IMR-90 (cell line): ENCODE data around the gene AMBP. TPM values are rescaled to one million over a fixed set of nuclear protein-coding genes. Genes with fewer than 3 reads are reported as not detected.

Experiments
- ATAC-seq: fragments of 200-7000 bp; cut with Tn5 transposase; 2 replicates; pipeline ENCODE4 v1.9.1; 2020; ENCODE audit warnings: low read depth, mild to moderate bottlenecking, moderate library complexity
- BruUV-seq: library from RNA; stranded (reverse); fragments of 400-500 nt; replicated peaks from 2 replicates; lab custom pipeline; 2021; lab: Mats Ljungman, UMichigan
- CTCF ChIA-PET: fragments of 300-600 bp; formaldehyde crosslinking; extraction: SDS; loops from one replicate; lab custom pipeline; 2021; ENCODE audit warnings: antibody characterized with exemption; lab: Yijun Ruan, JAX
- POLR2A ChIA-PET: fragments of 300-600 bp; sonication (Branson Sonifier 250); formaldehyde crosslinking; loops from one replicate; lab custom pipeline; 2022; ENCODE audit warnings: antibody characterized with exemption; ENCODE audit not compliant: unreplicated experiment; lab: Charles Lee
- DNase-seq: peaks from one replicate; pipeline ENCODE4 v3.0.0; 2013
- H2AFZ ChIP-seq: replicated peaks from 2 replicates; pipeline ENCODE3; 2013; ENCODE audit warnings: low read length, mild to moderate bottlenecking; ENCODE audit not compliant: poor library complexity
- H2AK5ac ChIP-seq: 2 replicates; pipeline ENCODE4 v1.6.1; 2013; ENCODE audit warnings: low read depth, low read length, inconsistent platforms
- H2AK9ac ChIP-seq: replicated peaks from 2 replicates; pipeline ENCODE3; 2013; ENCODE audit warnings: mild to moderate bottlenecking, low read depth, low read length, moderate library complexity; ENCODE audit not compliant: poor library complexity
- H2BK120ac ChIP-seq: 2 replicates; pipeline ENCODE4 v1.6.1; 2013; ENCODE audit warnings: low read depth, low read length, inconsistent platforms
- H2BK15ac ChIP-seq: 3 replicates; pipeline ENCODE4 v1.6.1; 2013; ENCODE audit warnings: low read depth, low read length, inconsistent platforms
- H2BK20ac ChIP-seq: 2 replicates; pipeline ENCODE4 v1.6.1; 2013; ENCODE audit warnings: low read depth, mild to moderate bottlenecking, inconsistent platforms, low read length, moderate library complexity
- H2BK5ac ChIP-seq: 2 replicates; pipeline ENCODE4 v1.6.1; 2013; ENCODE audit warnings: mild to moderate bottlenecking, low read depth, low read length, inconsistent platforms; ENCODE audit not compliant: poor library complexity, severe bottlenecking
- H3K14ac ChIP-seq: replicated peaks from 2 replicates; pipeline ENCODE4 v1.6.1; 2013; ENCODE audit warnings: low read depth, low read length, inconsistent platforms
- H3K18ac ChIP-seq: 2 replicates; pipeline ENCODE4 v1.6.1; 2013; ENCODE audit warnings: low read depth, low read length, control low read depth
- H3K23ac ChIP-seq: 2 replicates; pipeline ENCODE4 v1.6.1; 2013; ENCODE audit warnings: low read depth, low read length, inconsistent platforms
- H3K27ac ChIP-seq: 2 replicates; pipeline ENCODE4 v1.5.1; 2013; ENCODE audit warnings: mild to moderate bottlenecking, control low read depth, low read length; ENCODE audit not compliant: insufficient read depth
- H3K27me3 ChIP-seq: 2 replicates; pipeline ENCODE4 v1.6.1; 2013; ENCODE audit warnings: low read length; ENCODE audit not compliant: control insufficient read depth, insufficient read depth
- H3K36me3 ChIP-seq: 2 replicates; pipeline ENCODE4 v1.6.1; 2013; ENCODE audit warnings: low read length, mixed read lengths; ENCODE audit not compliant: control insufficient read depth, insufficient read depth
- H3K4ac ChIP-seq: 2 replicates; pipeline ENCODE4 v1.6.1; 2013; ENCODE audit warnings: low read depth, low read length, inconsistent platforms
- H3K4me1 ChIP-seq: 2 replicates; pipeline ENCODE4 v1.6.1; 2013; ENCODE audit warnings: low read length, mixed read lengths; ENCODE audit not compliant: control insufficient read depth, insufficient read depth
- H3K4me2 ChIP-seq: 2 replicates; pipeline ENCODE4 v1.6.1; 2013; ENCODE audit warnings: low read depth, mild to moderate bottlenecking, control low read depth, low read length, moderate library complexity
- H3K4me3 ChIP-seq: 2 replicates; pipeline ENCODE4 v1.5.1; 2013; ENCODE audit warnings: low read depth, mild to moderate bottlenecking, control low read depth, low read length, moderate library complexity; ENCODE audit not compliant: insufficient read depth
- H3K56ac ChIP-seq: 2 replicates; pipeline ENCODE4 v1.6.1; 2013; ENCODE audit warnings: low read length, inconsistent platforms; ENCODE audit not compliant: insufficient read depth; ENCODE audit errors: extremely low read depth
- H3K79me1 ChIP-seq, 2 experiments: 2 replicates each; pipeline ENCODE4 v1.6.1; 2013; ENCODE audit warnings: low read length in 2 of 2, inconsistent platforms in 1 of 2, low read depth in 1 of 2
- H3K9ac ChIP-seq: 2 replicates; pipeline ENCODE4 v1.6.1; 2013; ENCODE audit warnings: low read depth, low read length, control low read depth
- H3K9me1 ChIP-seq: 2 replicates; pipeline ENCODE4 v1.6.1; 2013; ENCODE audit warnings: low read length, inconsistent platforms; ENCODE audit not compliant: insufficient read depth
- H3K9me3 ChIP-seq: 2 replicates; pipeline ENCODE4 v1.6.1; 2013; ENCODE audit warnings: low read length; ENCODE audit not compliant: control insufficient read depth, insufficient read depth
- H4K20me1 ChIP-seq: 2 replicates; pipeline ENCODE4 v1.6.1; 2013; ENCODE audit warnings: low read length, inconsistent platforms; ENCODE audit not compliant: insufficient read depth
- H4K5ac ChIP-seq: 2 replicates; pipeline ENCODE4 v1.6.1; 2013; ENCODE audit warnings: mild to moderate bottlenecking, low read depth, low read length, control low read depth
- H4K8ac ChIP-seq, 2 experiments: 2 replicates each; pipeline ENCODE4 v1.6.1; 2013; ENCODE audit warnings: low read depth in 2 of 2, low read length in 2 of 2, control low read depth in 1 of 2, inconsistent platforms in 1 of 2
- H4K91ac ChIP-seq: 2 replicates; pipeline ENCODE4 v1.6.1; 2013; ENCODE audit warnings: low read depth, low read length, inconsistent platforms; ENCODE audit not compliant: insufficient read depth
- MXI1 ChIP-seq: IDR thresholded peaks from 2 replicates; pipeline ENCODE4 v1.6.1; 2012; ENCODE audit warnings: low read depth, mild to moderate bottlenecking, low read length, moderate library complexity, borderline replicate concordance
- NFE2L2 ChIP-seq: fragments of 150-350 bp; IDR thresholded peaks from 2 replicates; pipeline ENCODE4 v1.6.1; 2016; ENCODE audit warnings: low read depth, mild to moderate bottlenecking, low read length
- RFX5 ChIP-seq: IDR thresholded peaks from 2 replicates; pipeline ENCODE4 v1.8.0; 2012; ENCODE audit warnings: low read depth, mild to moderate bottlenecking, low read length, moderate library complexity
- SMC3 ChIP-seq: fragments of 150-350 bp; IDR thresholded peaks from 2 replicates; pipeline ENCODE4 v1.6.1; 2016; ENCODE audit warnings: low read depth, mild to moderate bottlenecking, antibody characterized with exemption, low read length, moderate library complexity
- dilution Hi-C: fragments of 300-500 bp; cut with HindIII; formaldehyde crosslinking; loops from one replicate; pipeline ENCODE4 v1.14.3; 2018; ENCODE audit warnings: low sequenced_read_pairs; ENCODE audit not compliant: unreplicated experiment
- in situ Hi-C: fragments of 300-500 bp; cut with MboI; formaldehyde crosslinking; loops from 3 replicates; pipeline ENCODE4 v1.14.3; 2019; ENCODE audit warnings: low sequenced_read_pairs, inconsistent platforms, mixed read lengths
- intact Hi-C: fragments of 100-400 bp; cut with micrococcal nuclease; formaldehyde crosslinking; loops from 2 replicates; pipeline ENCODE4 v1.10.0; 2022
- polyA plus RNA-seq, 3 experiments: library from polyadenylated mRNA; depleted of rRNA; stranded (reverse); fragments of >200 nt; gene quantifications; 2 replicates each; pipeline ENCODE4 v1.2.3, GENCODE V29; 2012; ENCODE audit warnings: low replicate concordance in 1 of 3
- total RNA-seq: library from RNA; depleted of rRNA; stranded (reverse); fragments of >200 nt; gene quantifications from 2 replicates; pipeline ENCODE4 v1.2.3, GENCODE V29; 2012

The AMBP gene
- total and polyA plus RNA-seq, 2 of the 4 experiments (the other 2 are of a cell fraction), result not detected

GRCh38 chr9:114014044-114014443 lies 64.1 kb downstream of the AMBP start:
- H3K9me1 ChIP-seq, result peaks cover 7% of the 10 kb centered on the region; the same call in 1 of the 2 replicates
- no peak overlapping the region for H2AFZ ChIP-seq
- BruUV-seq, result no TSS peak
- H2BK15ac ChIP-seq, result no peak overlapping the region
- ChIA-PET CTCF (no interaction called here), POLR2A (no interaction called here)
- no peaks in the 10 kb centered on the region for H3K4me1 ChIP-seq
- H2BK5ac ChIP-seq, result no peak overlapping the region
- TF ChIP-seq RFX5 (no peak), NFE2L2 (no peak), SMC3 (no peak), MXI1 (no peak)
- no peak overlapping the region for H4K8ac ChIP-seq
- H3K56ac ChIP-seq, result no peak overlapping the region
- H2AK5ac ChIP-seq, result no peak overlapping the region
- DNase-seq (no peak), ATAC-seq (no peak)
- H2BK20ac ChIP-seq, result no peak overlapping the region
- H4K91ac ChIP-seq, result no peak overlapping the region
- no peak overlapping the region for H3K4me3 ChIP-seq
- H3K79me1 ChIP-seq, result peaks cover 0 to 4% of the 10 kb centered on the region in 2 experiments; a peak in 1 of 4 replicates
- no peak overlapping the region for H3K4ac ChIP-seq
- in situ Hi-C loops, result no loop called here
- dilution Hi-C loops, result no loop called here
- H3K27ac ChIP-seq, result no peak overlapping the region
- peaks cover 41% of the 10 kb centered on the region for H3K36me3 ChIP-seq
- H2BK120ac ChIP-seq, result no peak overlapping the region
- no peaks in the 10 kb centered on the region for H4K20me1 ChIP-seq
- H4K5ac ChIP-seq, result no peak overlapping the region
- intact Hi-C loops, result no loop called here
- no peak overlapping the region for H2AK9ac ChIP-seq
- H3K4me2 ChIP-seq, result no peak overlapping the region
- H3K9me3 ChIP-seq, result no peaks in the 10 kb centered on the region
- H3K9ac ChIP-seq, result no peak overlapping the region
- H3K14ac ChIP-seq, result no peak overlapping the region
- H3K23ac ChIP-seq, result no peak overlapping the region
- no peaks in the 10 kb centered on the region for H3K27me3 ChIP-seq
- no peak overlapping the region for H3K18ac ChIP-seq
